Tibial nerve (tissue), 3 donors: ENCODE data around the gene DYNLT5.

Source experiments
- POLR2A ChIP-seq, 2 donors: fragments of 450-650 bp; IDR thresholded peaks; one replicate each; pipeline ENCODE4 v1.6.1; 2017; ENCODE audit warnings: antibody characterized with exemption in 2 of 2, mild to moderate bottlenecking in 2 of 2, moderate library complexity in 2 of 2
- TF ChIP-seq, protein P1 (sequence below), 5 experiments: fragments of 200-600 bp in 3 of 5; fragments of 450-650 bp in 2 of 5; sonication (generic) in 3 of 5; IDR thresholded peaks; one replicate each; pipeline ENCODE4 v1.5.1; 2016 to 2019; ENCODE audit warnings: antibody characterized with exemption in 5 of 5, mild to moderate bottlenecking in 3 of 5, moderate library complexity in 2 of 5

DNA sequence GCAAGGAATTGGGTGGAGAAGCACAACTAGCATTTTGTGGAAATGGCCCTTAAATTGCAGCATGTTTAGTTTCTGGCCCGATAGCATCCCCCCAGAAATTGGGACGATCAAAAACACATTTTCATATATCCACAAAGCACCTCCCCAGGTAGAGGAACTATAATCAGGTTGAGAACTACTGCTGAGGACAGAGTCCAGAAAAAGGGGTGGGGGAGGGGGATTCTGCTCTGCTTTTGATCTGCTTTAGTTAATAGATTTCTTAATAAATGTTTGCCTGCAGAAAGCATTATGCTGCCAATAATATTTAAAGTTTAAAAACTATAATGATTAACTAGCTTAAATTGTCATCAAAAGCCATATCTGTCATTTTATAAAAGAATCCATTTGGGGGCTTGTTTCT, 14.4 kb upstream of the DYNLT5 start:
- no peak for TF ChIP-seq POLR2A (IDR thresholded peaks at IDR 0.05)
- TF ChIP-seq, protein P1, sequence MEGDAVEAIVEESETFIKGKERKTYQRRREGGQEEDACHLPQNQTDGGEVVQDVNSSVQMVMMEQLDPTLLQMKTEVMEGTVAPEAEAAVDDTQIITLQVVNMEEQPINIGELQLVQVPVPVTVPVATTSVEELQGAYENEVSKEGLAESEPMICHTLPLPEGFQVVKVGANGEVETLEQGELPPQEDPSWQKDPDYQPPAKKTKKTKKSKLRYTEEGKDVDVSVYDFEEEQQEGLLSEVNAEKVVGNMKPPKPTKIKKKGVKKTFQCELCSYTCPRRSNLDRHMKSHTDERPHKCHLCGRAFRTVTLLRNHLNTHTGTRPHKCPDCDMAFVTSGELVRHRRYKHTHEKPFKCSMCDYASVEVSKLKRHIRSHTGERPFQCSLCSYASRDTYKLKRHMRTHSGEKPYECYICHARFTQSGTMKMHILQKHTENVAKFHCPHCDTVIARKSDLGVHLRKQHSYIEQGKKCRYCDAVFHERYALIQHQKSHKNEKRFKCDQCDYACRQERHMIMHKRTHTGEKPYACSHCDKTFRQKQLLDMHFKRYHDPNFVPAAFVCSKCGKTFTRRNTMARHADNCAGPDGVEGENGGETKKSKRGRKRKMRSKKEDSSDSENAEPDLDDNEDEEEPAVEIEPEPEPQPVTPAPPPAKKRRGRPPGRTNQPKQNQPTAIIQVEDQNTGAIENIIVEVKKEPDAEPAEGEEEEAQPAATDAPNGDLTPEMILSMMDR (IDR thresholded peaks at IDR 0.05): no peak
